ENCODE data around the gene RDH12. TPM values are rescaled to one million over a fixed set of nuclear protein-coding genes. Genes with fewer than 3 reads are reported as not detected.

The RDH12 gene
- total and polyA plus RNA-seq, 2 donors (not counting 3 experiments of a cell fraction or from before 2014, with no cell fraction given) = not detected

GRCh38 chr14:67721875-67722274 is 20.2 kb downstream of the RDH12 start:
- Histone ChIP-seq H3K4me1 (ENCODE audit: control insufficient read depth, extremely low read depth, insufficient read depth, low read length) (no peaks in the 10 kb centered on the region), H4K20me1 (replicated peaks; ENCODE audit: control insufficient read depth, extremely low read depth, insufficient read depth, low read length) (no peaks in the 10 kb centered on the region), H3K27me3 (ENCODE audit: control insufficient read depth in 2 of 2, insufficient read depth in 2 of 2, low read length in 2 of 2) (peaks cover 39% of the 10 kb centered on the region in 2 experiments), H3K9ac (replicated peaks; ENCODE audit: extremely low read depth, insufficient read depth, low read length) (no peak overlapping the region), H3K9me3 (replicated peaks; ENCODE audit: control insufficient read depth, insufficient read depth, low read length) (no peaks in the 10 kb centered on the region), H3K4me2 (ENCODE audit: insufficient read depth, low read length) (no peak overlapping the region), H3K4me3 (replicated peaks in 1 of 3; ENCODE audit: insufficient read depth in 1 of 3, low read depth in 1 of 3, low read length in 3 of 3) (no peak overlapping the region), H3K79me2 (ENCODE audit: control insufficient read depth, insufficient read depth, low read length) (no peaks in the 10 kb centered on the region), H3K9me1 (replicated peaks; ENCODE audit: control insufficient read depth, extremely low read depth, insufficient read depth, low read length) (no peaks in the 10 kb centered on the region), H2AFZ (ENCODE audit: low read depth, low read length) (no peak overlapping the region), H3K27ac (ENCODE audit: insufficient read depth, low read depth, low read length) (no peak overlapping the region), H3K36me3 (ENCODE audit: control insufficient read depth in 2 of 2, extremely low read depth in 1 of 2, insufficient read depth in 2 of 2, low read length in 2 of 2) (no peaks in the 10 kb centered on the region)
- DNase-seq (ENCODE audit: low read depth, low spot score) (no peak), FAIRE-seq (no peak)
- intact Hi-C loops (cut with micrococcal nuclease) = no loop called here
- TF ChIP-seq MAX (IDR thresholded peaks at IDR 0.05; ENCODE audit: insufficient read depth, insufficient read length) = no peak
- TF ChIP-seq POLR2A (IDR thresholded peaks at IDR 0.05; ENCODE audit: low read depth, low read length) = no peak
- TF ChIP-seq EZH2 (IDR thresholded peaks at IDR 0.05; ENCODE audit: borderline replicate concordance, low read depth, low read length, severe bottlenecking) = no peak
- TF ChIP-seq JUN (IDR thresholded peaks at IDR 0.05; ENCODE audit: borderline replicate concordance, insufficient read depth, insufficient read length, low read depth) = no peak
- no peak for TF ChIP-seq FOS (IDR thresholded peaks at IDR 0.05; ENCODE audit: borderline replicate concordance, insufficient read depth, low read length)
- TF ChIP-seq, protein P1, sequence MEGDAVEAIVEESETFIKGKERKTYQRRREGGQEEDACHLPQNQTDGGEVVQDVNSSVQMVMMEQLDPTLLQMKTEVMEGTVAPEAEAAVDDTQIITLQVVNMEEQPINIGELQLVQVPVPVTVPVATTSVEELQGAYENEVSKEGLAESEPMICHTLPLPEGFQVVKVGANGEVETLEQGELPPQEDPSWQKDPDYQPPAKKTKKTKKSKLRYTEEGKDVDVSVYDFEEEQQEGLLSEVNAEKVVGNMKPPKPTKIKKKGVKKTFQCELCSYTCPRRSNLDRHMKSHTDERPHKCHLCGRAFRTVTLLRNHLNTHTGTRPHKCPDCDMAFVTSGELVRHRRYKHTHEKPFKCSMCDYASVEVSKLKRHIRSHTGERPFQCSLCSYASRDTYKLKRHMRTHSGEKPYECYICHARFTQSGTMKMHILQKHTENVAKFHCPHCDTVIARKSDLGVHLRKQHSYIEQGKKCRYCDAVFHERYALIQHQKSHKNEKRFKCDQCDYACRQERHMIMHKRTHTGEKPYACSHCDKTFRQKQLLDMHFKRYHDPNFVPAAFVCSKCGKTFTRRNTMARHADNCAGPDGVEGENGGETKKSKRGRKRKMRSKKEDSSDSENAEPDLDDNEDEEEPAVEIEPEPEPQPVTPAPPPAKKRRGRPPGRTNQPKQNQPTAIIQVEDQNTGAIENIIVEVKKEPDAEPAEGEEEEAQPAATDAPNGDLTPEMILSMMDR (IDR thresholded peaks at IDR 0.05; ENCODE audit: extremely low read depth in 1 of 2, insufficient read depth in 1 of 2, low read depth in 1 of 2, low read length in 2 of 2) = no peak
- no peak for TF ChIP-seq GATA2 (IDR thresholded peaks at IDR 0.05; ENCODE audit: insufficient read depth, insufficient read length, low read depth, low read length)
- no peak for TF ChIP-seq MYC (IDR thresholded peaks at IDR 0.05; ENCODE audit: low read depth, low read length)
- no peak for TF ChIP-seq POLR2AphosphoS5 (IDR thresholded peaks at IDR 0.05; ENCODE audit: insufficient read depth, low read depth, low read length)
- POLR2A ChIA-PET = no interaction called here
- CTCF ChIA-PET = interaction anchor here (0.6 to 2.0 kb wide), 4 partner anchors 9 to 195 kb away, joined by 3 to 9 read pairs (median 6); no protein-coding TSS in a partner anchor
- no TSS peak for BruUV-seq (replicated peaks)
- dilution Hi-C loops (cut with MboI; ENCODE audit: extremely low pct_ligation_motif_present, low sequenced_read_pairs) = no loop called here
